Endometrium (tissue), 2 donors: ENCODE data around the gene NOS3.

Experiments used
- FAIRE-seq: peaks from 2 replicates; lab custom pipeline; 2012; peaks lifted over from hg19 to GRCh38; lab: Jason Lieb, UNC
- donor health status: control.
- donor health status: control.

Gene NOS3

GRCh38 chr7:151059367-151060112 is 68.7 kb downstream of the NOS3 start, which contains the start of gene SLC4A2:
Gene SLC4A2, plus strand, starts transcription at chr7:151059589. Its CDS starts 2,399 bp downstream, at chr7:151061988.
- no peak for FAIRE-seq

- no peak for FAIRE-seq
Observed at GRCh38 chr7:151060113-151060415, 69.2 kb downstream of the NOS3 start.

- FAIRE-seq, result no peak
Observed at GRCh38 chr7:151060416-151061212, 69.8 kb downstream of the NOS3 start.

GRCh38 chr7:151061213-151062110 is 70.6 kb downstream of the NOS3 start:
- no peak for FAIRE-seq

- FAIRE-seq, result no peak
Observed at GRCh38 chr7:151062111-151062398, 71.2 kb downstream of the NOS3 start.

GRCh38 chr7:151062399-151063211 is 71.8 kb downstream of the NOS3 start:
- FAIRE-seq, result no peak

- FAIRE-seq, result no peak
Observed at GRCh38 chr7:151063212-151063561, 72.4 kb downstream of the NOS3 start.
